Activated CD8-positive, alpha-beta T cell treated with anti-CD3 and anti-CD28 coated beads for 36 hours (primary cell): ENCODE results near the gene TTC28. TPM values are rescaled to one million over a fixed set of nuclear protein-coding genes. Genes with fewer than 3 reads are reported as not detected.
"Not testable (repeated sequence)": the region's sequence is repeated elsewhere in the genome, so short reads cannot be mapped to it uniquely, and the experiment has no call there.

Source experiments
- ATAC-seq: fragments of 200-7000 bp; cut with Tn5 transposase; one replicate; pipeline ENCODE4 v1.10.0; 2021; ENCODE audit warnings: mild to moderate bottlenecking, moderate library complexity
- CTCF ChIA-PET: fragments of 350-600 bp; sonication (Branson Sonifier 250); formaldehyde crosslinking; loops from one replicate; lab custom pipeline; 2021; ENCODE audit warnings: antibody characterized with exemption; lab: Charles Lee
- POLR2A ChIA-PET: fragments of 350-600 bp; sonication (Branson Sonifier 250); formaldehyde crosslinking; loops from one replicate; lab custom pipeline; 2021; ENCODE audit warnings: antibody characterized with exemption; lab: Charles Lee
- DNase-seq: peaks from one replicate; pipeline ENCODE4 v3.0.0-alpha.2; 2020
- H3K27ac Mint-ChIP-seq: one replicate; pipeline ENCODE4 v1.8.0; 2021; ENCODE audit warnings: mild to moderate bottlenecking, mixed read lengths
- H3K27me3 Mint-ChIP-seq: one replicate; pipeline ENCODE4 v1.8.0; 2021; ENCODE audit warnings: mixed read lengths
- H3K36me3 Mint-ChIP-seq: one replicate; pipeline ENCODE4 v1.8.0; 2021; ENCODE audit warnings: low read depth, mixed read lengths
- H3K4me1 Mint-ChIP-seq: one replicate; pipeline ENCODE4 v1.8.0; 2021; ENCODE audit warnings: low read depth, mixed read lengths
- H3K4me3 Mint-ChIP-seq: one replicate; pipeline ENCODE4 v1.8.0; 2021; ENCODE audit warnings: mild to moderate bottlenecking, moderate library complexity, mixed read lengths
- H3K9me3 Mint-ChIP-seq: one replicate; pipeline ENCODE4 v1.8.0; 2021; ENCODE audit warnings: mixed read lengths
- intact Hi-C: fragments of 100-400 bp; cut with micrococcal nuclease; formaldehyde crosslinking; loops from one replicate; pipeline ENCODE4 v1.10.0; 2022
- total RNA-seq, 2 experiments: library from RNA; stranded (reverse); gene quantifications; one replicate each; pipeline ENCODE4 v1.2.3, GENCODE V29; 2021
- TF ChIP-seq, protein P1 (sequence below): fragments of 200-600 bp; IDR thresholded peaks from one replicate; pipeline ENCODE4 v1.8.0; 2022; ENCODE audit warnings: antibody characterized with exemption, mild to moderate bottlenecking

TTC28 gene
- total RNA-seq, 2 experiments from 2014 or later = 0.58 to 1.9 TPM

DNA sequence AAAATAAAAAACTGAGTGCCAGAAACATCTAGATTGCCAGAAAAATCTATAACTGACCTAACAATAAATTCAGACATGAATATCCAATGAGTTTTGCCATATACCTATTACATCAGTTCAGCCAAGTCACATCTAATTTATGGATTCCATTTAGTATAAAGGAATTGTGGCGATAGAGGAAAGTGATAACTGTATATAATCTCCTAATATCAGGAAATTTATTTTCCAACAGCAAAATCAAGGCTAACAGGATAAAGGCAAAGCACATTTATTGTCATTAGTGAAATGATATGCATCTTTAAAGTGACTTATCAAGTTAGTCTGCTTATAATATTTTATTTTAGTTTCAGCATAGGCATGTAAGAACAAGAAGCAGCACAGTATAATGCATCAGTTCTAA lies 462.4 kb downstream of the TTC28 start:
- DNase-seq (no peak), ATAC-seq (no peak)
- peaks cover 2% of the 10 kb centered on the region for H3K9me3 Mint-ChIP-seq
- peaks cover 1% of the 10 kb centered on the region for H3K4me1 Mint-ChIP-seq
- intact Hi-C loops = no loop called here
- ChIA-PET CTCF (no interaction called here), POLR2A (no interaction called here)
- no peaks in the 10 kb centered on the region for H3K27me3 Mint-ChIP-seq
- H3K4me3 Mint-ChIP-seq = no peak overlapping the region
- H3K27ac Mint-ChIP-seq = no peak overlapping the region
- TF ChIP-seq, protein P1, sequence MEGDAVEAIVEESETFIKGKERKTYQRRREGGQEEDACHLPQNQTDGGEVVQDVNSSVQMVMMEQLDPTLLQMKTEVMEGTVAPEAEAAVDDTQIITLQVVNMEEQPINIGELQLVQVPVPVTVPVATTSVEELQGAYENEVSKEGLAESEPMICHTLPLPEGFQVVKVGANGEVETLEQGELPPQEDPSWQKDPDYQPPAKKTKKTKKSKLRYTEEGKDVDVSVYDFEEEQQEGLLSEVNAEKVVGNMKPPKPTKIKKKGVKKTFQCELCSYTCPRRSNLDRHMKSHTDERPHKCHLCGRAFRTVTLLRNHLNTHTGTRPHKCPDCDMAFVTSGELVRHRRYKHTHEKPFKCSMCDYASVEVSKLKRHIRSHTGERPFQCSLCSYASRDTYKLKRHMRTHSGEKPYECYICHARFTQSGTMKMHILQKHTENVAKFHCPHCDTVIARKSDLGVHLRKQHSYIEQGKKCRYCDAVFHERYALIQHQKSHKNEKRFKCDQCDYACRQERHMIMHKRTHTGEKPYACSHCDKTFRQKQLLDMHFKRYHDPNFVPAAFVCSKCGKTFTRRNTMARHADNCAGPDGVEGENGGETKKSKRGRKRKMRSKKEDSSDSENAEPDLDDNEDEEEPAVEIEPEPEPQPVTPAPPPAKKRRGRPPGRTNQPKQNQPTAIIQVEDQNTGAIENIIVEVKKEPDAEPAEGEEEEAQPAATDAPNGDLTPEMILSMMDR = no peak
- H3K36me3 Mint-ChIP-seq = no peaks in the 10 kb centered on the region

DNA sequence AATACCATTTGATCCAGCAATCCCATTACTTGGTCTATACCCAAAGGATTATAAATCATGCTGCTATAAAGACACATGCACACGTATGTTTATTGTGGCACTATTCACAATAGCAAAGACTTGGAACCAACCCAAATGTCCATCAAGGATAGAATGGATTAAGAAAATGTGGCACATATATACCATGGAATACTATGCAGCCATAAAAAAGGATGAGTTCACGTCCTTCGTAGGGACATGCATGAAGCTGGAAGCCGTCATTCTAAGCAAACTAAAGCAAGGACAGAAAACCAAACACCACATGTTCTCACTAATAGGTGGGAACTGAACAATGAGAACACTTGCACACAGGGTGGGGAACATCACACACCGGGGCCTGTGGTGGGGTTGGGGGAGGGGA lies 464.9 kb downstream of the TTC28 start:
- ATAC-seq, H3K27me3 Mint-ChIP-seq, H3K4me3 Mint-ChIP-seq, H3K36me3 Mint-ChIP-seq, H3K4me1 Mint-ChIP-seq, H3K9me3 Mint-ChIP-seq, CTCF ChIA-PET, DNase-seq, POLR2A ChIA-PET, H3K27ac Mint-ChIP-seq, intact Hi-C loops: not testable (repeated sequence)

DNA sequence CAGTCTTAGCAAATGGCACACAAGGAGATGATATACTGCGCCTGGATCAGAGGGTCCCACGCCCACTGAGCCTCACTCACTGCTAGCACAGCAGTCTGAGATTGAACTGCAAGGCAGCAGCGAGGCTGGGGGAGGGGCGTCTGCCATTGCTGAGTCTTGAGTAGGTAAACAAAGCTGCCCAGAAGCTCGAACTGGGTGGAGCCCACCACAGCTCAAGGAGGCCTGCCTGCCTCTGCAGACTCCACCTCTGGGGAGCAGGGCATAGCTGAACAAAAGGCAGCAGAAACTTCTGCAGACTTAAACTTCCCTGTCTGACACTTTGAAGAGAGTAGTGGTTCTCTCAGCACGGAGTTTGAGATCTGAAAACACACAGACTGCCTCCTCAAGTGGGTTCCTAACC lies 470.2 kb downstream of the TTC28 start:
- H3K4me1 Mint-ChIP-seq, H3K27me3 Mint-ChIP-seq, POLR2A ChIA-PET, intact Hi-C loops, H3K36me3 Mint-ChIP-seq, DNase-seq, H3K27ac Mint-ChIP-seq, ATAC-seq, H3K9me3 Mint-ChIP-seq, CTCF ChIA-PET, H3K4me3 Mint-ChIP-seq: not testable (repeated sequence)

DNA sequence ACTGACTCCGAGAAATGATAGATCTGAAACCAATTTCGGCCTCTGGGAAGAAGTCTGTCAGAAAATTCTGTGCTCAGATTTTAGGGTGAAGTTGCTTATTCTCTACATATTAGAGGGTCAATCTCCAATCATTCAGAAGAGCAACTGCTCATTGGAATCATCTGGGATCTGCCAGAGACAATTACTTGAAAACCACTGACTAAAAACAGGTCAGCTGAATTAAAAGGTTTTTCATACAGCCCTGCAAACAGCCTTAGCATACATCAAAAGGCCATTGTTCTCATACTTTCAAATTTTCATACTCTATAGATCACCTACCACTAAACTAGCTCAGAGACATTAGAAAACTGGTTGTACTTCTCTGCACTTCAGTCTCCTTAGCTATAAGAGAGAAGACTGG lies 470.9 kb downstream of the TTC28 start:
- H3K4me3 Mint-ChIP-seq = no peak overlapping the region
- ChIA-PET CTCF (no interaction called here), POLR2A (no interaction called here)
- no peak for ATAC-seq
- intact Hi-C loops = no loop called here
- TF ChIP-seq, protein P1 = no peak
- H3K9me3 Mint-ChIP-seq = peaks cover 4% of the 10 kb centered on the region
- no peak for DNase-seq
- H3K36me3 Mint-ChIP-seq = no peaks in the 10 kb centered on the region
- no peak overlapping the region for H3K27ac Mint-ChIP-seq
- H3K4me1 Mint-ChIP-seq = no peaks in the 10 kb centered on the region
- no peaks in the 10 kb centered on the region for H3K27me3 Mint-ChIP-seq

DNA sequence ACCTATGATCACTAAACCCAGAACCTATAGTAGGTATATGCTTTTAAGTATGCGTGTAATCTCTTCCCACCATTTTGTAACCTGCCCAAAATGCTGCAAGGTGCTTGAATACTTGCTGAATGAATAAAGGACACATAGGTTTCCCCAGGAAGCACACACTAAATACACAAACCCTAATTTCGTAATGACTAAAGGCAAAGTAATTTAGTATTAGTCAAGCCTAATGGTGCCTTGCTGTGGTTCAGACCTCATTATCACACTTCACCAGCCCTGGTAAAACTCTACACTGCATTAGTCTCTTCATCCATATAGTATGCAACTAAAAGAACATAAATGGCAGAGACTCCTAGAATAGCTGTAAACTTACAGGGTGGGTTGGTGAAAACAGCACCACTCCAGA lies 471.6 kb downstream of the TTC28 start:
- H3K4me1 Mint-ChIP-seq = no peaks in the 10 kb centered on the region
- TF ChIP-seq, protein P1 = no peak
- intact Hi-C loops = no loop called here
- ATAC-seq = no peak
- H3K9me3 Mint-ChIP-seq = peaks cover 4% of the 10 kb centered on the region
- DNase-seq = no peak
- no peak overlapping the region for H3K27ac Mint-ChIP-seq
- no peak overlapping the region for H3K4me3 Mint-ChIP-seq
- H3K36me3 Mint-ChIP-seq = no peaks in the 10 kb centered on the region
- H3K27me3 Mint-ChIP-seq = no peaks in the 10 kb centered on the region
- ChIA-PET CTCF (no interaction called here), POLR2A (no interaction called here)

DNA sequence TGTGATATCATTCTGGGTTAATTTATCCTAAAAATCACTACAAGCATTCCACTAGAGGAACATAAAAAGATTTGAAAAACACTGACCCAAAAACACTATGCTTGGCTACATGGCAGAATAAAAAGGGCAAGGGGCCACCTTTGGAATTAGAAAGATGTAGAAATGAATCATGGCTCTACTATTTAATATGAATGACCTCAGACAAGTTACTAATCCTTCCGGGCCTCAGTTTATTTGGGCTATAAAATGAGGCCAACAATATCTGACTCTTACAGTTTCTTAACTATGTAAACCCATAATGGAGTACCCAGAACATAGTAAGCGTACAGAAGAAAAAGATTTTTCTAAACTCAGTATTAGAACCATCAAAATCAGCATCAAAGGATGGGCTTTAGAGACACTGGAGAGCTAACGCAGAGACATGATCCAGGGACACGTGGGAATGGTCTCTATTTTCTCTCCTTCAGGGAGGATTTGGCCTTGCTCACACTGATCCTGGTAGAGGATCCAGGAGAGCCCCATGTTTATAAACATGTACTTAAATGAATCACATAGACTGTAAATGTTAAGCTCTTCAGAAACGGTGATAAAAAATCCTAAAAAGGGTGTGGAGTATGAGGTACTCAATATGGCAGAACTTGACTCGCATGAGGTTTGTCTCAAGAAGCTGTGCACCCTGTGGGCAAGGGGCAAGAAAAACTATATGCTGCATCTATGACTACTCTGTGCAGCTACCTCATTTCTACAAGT lies 472.2 kb downstream of the TTC28 start:
- no peak overlapping the region for H3K27ac Mint-ChIP-seq
- H3K27me3 Mint-ChIP-seq = no peaks in the 10 kb centered on the region
- POLR2A ChIA-PET = no interaction called here
- no peaks in the 10 kb centered on the region for H3K36me3 Mint-ChIP-seq
- intact Hi-C loops = no loop called here
- DNase-seq = no peak
- TF ChIP-seq, protein P1 = no peak
- CTCF ChIA-PET = no interaction called here
- ATAC-seq = no peak
- no peaks in the 10 kb centered on the region for H3K4me1 Mint-ChIP-seq
- H3K4me3 Mint-ChIP-seq = no peak overlapping the region
- H3K9me3 Mint-ChIP-seq = peaks cover 4% of the 10 kb centered on the region
